ENCODE results near the gene EHMT1. TPM values are rescaled to one million over a fixed set of nuclear protein-coding genes. Genes with fewer than 3 reads are reported as not detected.

Gene EHMT1
- total RNA-seq, 1 experiment from 2014 or later: 63.9 TPM

DNA sequence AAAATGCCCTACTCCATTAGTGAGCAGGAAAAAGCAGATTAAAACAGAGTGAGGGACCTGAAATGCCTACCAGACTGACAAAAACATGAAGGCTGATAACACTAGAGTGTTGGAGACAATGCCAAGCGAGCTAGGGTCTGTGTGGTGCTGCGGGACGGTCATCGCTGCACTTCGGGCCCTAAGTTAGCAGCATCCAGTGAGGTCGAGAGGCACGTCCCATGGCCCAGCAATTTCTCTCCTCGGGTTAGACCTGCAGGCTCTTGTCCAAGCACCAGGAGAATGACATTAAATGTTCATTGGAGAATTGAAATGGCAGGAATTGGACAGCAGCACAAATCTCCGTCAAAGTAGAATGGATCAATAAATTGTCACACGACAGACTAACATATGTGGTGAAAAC, 253.5 kb downstream of the EHMT1 start:
- in situ Hi-C loops (cut with HindIII; ENCODE audit: low pct_unique_long_range_greater_than_20kb, low sequenced_read_pairs): no loop called here
- H3K36me3 ChIP-seq (ENCODE audit: control insufficient read depth, insufficient read depth, low read length): no peaks in the 10 kb centered on the region
- CTCF ChIA-PET: no interaction called here

GRCh38 chr9:137873408-137873807, 254.6 kb downstream of the EHMT1 start:
- intact Hi-C loops (cut with micrococcal nuclease; ENCODE audit: unreplicated experiment): no loop called here
- no peaks in the 10 kb centered on the region for H3K4me1 ChIP-seq (ENCODE audit: control insufficient read depth, insufficient read depth, low read length)
- TF ChIP-seq, protein P1, sequence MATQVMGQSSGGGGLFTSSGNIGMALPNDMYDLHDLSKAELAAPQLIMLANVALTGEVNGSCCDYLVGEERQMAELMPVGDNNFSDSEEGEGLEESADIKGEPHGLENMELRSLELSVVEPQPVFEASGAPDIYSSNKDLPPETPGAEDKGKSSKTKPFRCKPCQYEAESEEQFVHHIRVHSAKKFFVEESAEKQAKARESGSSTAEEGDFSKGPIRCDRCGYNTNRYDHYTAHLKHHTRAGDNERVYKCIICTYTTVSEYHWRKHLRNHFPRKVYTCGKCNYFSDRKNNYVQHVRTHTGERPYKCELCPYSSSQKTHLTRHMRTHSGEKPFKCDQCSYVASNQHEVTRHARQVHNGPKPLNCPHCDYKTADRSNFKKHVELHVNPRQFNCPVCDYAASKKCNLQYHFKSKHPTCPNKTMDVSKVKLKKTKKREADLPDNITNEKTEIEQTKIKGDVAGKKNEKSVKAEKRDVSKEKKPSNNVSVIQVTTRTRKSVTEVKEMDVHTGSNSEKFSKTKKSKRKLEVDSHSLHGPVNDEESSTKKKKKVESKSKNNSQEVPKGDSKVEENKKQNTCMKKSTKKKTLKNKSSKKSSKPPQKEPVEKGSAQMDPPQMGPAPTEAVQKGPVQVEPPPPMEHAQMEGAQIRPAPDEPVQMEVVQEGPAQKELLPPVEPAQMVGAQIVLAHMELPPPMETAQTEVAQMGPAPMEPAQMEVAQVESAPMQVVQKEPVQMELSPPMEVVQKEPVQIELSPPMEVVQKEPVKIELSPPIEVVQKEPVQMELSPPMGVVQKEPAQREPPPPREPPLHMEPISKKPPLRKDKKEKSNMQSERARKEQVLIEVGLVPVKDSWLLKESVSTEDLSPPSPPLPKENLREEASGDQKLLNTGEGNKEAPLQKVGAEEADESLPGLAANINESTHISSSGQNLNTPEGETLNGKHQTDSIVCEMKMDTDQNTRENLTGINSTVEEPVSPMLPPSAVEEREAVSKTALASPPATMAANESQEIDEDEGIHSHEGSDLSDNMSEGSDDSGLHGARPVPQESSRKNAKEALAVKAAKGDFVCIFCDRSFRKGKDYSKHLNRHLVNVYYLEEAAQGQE (IDR thresholded peaks at IDR 0.05; ENCODE audit: insufficient read depth in 1 of 2, low read depth in 2 of 2, low read length in 1 of 2): no peak

More for the DNA sequence above, 253.5 kb downstream of the EHMT1 start:
- Histone ChIP-seq H3K9me3 (ENCODE audit: control insufficient read depth, insufficient read depth, low read depth, low read length) (no peaks in the 10 kb centered on the region), H3K27ac (ENCODE audit: low read length) (no peak overlapping the region), H3K4me3 (ENCODE audit: low read depth in 2 of 2, low read length in 2 of 2) (no peak overlapping the region), H3K4me1 (ENCODE audit: control insufficient read depth, insufficient read depth, low read length) (no peaks in the 10 kb centered on the region), H3K27me3 (ENCODE audit: control insufficient read depth, insufficient read depth, low read length) (no peaks in the 10 kb centered on the region)
- POLR2A ChIA-PET: no interaction called here
- intact Hi-C loops (cut with micrococcal nuclease; ENCODE audit: unreplicated experiment): no loop called here
- ATAC-seq: no peak
- BruUV-seq (replicated peaks): no TSS peak
- TF ChIP-seq, protein P1 (IDR thresholded peaks at IDR 0.05; ENCODE audit: insufficient read depth in 1 of 2, low read depth in 2 of 2, low read length in 1 of 2): no peak
- TF ChIP-seq TCF7L2 (IDR thresholded peaks at IDR 0.05; ENCODE audit: low read depth, low read length): no peak
- no peak for TF ChIP-seq SIN3A (IDR thresholded peaks at IDR 0.05; ENCODE audit: borderline replicate concordance, insufficient read depth, low read depth, low read length)
- no peak for TF ChIP-seq CTCF (IDR thresholded peaks at IDR 0.05)
- TF ChIP-seq POLR2AphosphoS5 (IDR thresholded peaks at IDR 0.05; ENCODE audit: low read depth, low read length): no peak
- DNase-seq (ENCODE audit: low read depth, low spot score): no peak

More at GRCh38 chr9:137873408-137873807, 254.6 kb downstream of the EHMT1 start:
- in situ Hi-C loops (cut with HindIII; ENCODE audit: low pct_unique_long_range_greater_than_20kb, low sequenced_read_pairs): no loop called here
- ChIA-PET CTCF (no interaction called here), POLR2A (no interaction called here)
- no TSS peak for BruUV-seq (replicated peaks)
- H3K4me3 ChIP-seq (ENCODE audit: low read depth in 2 of 2, low read length in 2 of 2): no peak overlapping the region
- no peaks in the 10 kb centered on the region for H3K36me3 ChIP-seq (ENCODE audit: control insufficient read depth, insufficient read depth, low read length)
- ATAC-seq (no peak), DNase-seq (ENCODE audit: low read depth, low spot score) (no peak)
- no peak overlapping the region for H3K27ac ChIP-seq (ENCODE audit: low read length)
- H3K9me3 ChIP-seq (ENCODE audit: control insufficient read depth, insufficient read depth, low read depth, low read length): no peaks in the 10 kb centered on the region
- H3K27me3 ChIP-seq (ENCODE audit: control insufficient read depth, insufficient read depth, low read length): no peaks in the 10 kb centered on the region

Measured in Panc1 (cell line).